COLO829 (cell line): ENCODE results near the gene PTPRN2.
"Not testable (repeated sequence)": the region's sequence is repeated elsewhere in the genome, so short reads cannot be mapped to it uniquely, and the experiment has no call there.

Experiments used
- DNase-seq: peaks from one replicate; pipeline ENCODE4 v3.0.0; 2012; ENCODE audit warnings: low spot score

PTPRN2 gene

DNA sequence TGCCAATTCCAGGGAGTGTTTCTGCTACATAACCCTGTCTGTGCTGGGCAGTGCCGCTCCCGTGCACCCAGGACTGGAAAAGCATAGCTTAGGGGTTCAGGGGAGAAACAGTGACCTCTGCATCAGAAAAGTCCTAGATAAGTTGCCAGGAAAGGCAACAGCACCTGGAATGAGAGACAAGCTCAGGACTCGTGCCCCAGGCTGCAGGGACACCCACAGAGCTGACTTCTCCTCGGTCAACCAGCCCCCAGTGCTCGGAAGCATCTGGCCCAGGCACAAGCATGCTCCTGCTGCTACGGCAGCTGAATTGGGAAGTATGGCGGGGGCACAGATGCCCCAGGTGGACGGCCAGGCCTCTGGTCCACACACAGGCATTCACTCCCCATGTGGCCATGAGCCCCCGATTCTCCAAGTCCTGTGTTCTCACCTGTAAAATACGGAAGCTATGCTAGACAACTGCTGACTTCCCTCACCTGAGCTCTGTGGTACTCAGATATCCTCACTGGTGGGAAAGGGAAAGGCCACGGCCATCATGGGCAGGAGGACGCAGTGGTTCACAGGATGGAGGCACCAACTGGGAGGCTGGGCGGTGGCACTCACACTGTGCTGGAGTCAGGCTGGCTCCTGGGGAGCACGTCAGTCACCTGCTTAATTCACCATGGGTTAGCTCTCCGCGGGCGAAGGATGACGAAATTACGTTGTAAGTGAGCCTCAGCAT is 220.5 kb downstream of the PTPRN2 start:
- DNase-seq, result no peak

DNA sequence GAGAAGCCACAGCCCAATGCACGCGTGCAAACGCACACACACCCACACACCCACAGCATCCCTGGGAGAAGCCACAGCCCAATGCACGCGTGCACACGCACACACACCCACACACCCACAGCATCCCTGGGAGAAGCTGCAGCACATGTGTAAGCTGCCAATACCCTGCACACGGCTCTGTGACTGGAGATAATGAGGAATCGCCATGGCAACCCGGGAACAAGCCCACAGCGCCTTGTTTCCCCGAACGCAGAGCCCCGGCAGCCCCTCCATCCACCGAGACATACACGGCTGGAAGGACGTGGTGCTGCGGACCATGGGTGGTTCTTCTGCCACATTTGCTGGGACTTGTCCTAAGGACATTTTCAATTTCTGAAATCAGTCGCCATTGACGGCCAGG is 221.3 kb downstream of the PTPRN2 start:
- no peak for DNase-seq

DNA sequence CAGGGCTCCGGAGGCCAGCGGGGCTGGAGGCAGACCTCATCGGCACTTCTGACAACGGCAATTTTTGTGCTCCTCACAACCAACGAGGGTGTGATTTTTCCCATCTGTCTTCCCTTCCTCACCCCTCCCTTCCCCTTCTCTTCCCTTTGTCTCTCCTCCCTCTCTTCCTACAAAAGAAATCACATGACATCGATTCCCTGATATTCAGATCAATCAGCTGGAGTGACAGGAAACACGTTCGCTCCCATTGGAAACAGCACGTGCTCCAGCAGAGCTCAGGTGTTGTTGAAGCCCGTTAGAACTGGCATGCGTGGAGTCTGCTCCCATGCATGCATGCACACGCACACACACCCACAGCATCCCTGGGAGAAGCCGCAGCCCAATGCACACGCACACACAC is 222.4 kb downstream of the PTPRN2 start:
- DNase-seq, result no peak

DNA sequence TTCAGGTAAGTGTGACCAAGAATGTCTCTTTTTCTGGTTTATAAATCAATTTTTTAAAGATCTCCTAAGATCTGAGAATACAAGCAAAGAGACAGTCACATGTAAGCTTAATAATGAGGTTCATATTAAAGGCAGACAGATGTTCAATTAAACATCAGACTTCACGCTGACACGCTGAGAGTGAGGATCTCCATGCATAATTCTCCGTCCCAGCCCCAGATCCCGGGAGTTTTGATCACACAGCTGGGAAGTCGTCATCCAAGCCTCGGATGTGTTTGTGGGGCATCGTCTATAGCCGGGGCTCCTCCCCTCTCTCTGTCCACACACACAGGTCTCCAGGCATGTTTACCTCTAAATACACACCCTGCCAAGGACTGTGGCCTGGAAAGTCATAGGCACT is 223.2 kb downstream of the PTPRN2 start:
- DNase-seq, result no peak

DNA sequence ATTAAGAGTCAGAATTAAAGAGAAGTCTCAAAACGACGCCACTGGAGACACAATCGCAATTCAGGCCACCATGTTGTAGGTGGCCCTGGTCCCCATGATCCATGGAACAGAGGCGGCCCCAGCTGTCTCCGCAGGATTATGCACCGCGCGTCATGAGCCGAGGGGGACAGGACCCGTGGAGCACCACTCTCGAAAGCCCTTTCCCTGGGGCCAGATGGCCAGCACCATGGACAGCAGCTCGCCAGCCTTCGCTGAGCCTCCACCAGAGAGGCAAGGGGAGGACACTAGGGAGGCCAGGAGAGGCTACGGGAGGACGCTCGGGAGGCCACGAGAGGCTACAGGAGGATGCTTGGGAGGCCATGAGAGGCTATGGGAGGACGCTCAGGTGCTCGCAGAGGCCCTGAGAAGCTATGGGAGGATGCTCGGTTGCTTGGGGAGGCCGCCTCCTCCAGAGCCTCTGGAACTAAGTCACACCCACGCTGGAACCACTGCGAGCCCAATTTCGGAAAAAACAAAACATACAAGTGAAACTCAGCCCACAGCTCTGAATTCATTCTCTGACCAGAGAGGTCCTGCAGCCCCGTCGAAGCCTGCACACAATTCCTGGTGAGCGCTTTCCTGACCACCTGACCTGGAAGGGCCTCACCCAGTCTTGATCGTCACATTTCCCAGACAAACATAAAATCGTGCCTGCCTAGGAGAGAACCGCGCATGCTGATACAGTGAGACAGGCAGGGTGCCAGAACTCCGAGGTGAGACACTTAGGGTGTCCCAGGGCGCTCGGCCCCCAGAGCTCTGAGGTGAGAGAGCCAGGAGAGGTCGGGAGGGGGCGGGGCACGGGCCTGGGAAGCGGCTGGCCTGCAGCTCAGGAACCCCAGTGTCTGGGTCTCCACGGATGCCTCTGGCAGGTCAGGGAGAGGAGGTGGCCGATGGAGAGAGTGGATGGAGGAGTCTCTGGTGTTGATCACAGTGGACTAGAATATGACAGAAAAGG is 224.4 kb downstream of the PTPRN2 start:
- no peak for DNase-seq

DNA sequence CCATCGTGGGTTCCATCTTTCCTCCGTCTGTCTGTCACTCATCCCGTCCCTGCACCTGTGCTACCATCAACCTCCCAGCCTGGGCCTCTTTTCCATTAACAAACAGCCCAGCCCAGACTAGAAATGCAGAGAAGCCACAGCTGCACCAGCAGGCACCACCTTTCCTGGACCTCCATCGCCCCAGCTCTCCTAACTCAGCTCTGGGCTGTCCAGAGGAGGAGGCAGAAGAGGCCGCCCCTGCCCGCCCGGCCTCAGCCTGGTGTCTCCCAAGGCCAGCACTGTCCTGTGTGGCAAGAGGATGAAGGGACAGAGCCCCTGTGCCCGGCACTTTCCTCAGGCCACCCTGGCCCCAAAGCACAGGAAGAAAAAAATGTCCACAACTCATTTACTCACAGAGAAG is 225.6 kb downstream of the PTPRN2 start:
- DNase-seq, result no peak

- DNase-seq, result no peak
These were observed 226.2 kb downstream of the PTPRN2 start for GRCh38 chr7:158361326-158361946.

DNA sequence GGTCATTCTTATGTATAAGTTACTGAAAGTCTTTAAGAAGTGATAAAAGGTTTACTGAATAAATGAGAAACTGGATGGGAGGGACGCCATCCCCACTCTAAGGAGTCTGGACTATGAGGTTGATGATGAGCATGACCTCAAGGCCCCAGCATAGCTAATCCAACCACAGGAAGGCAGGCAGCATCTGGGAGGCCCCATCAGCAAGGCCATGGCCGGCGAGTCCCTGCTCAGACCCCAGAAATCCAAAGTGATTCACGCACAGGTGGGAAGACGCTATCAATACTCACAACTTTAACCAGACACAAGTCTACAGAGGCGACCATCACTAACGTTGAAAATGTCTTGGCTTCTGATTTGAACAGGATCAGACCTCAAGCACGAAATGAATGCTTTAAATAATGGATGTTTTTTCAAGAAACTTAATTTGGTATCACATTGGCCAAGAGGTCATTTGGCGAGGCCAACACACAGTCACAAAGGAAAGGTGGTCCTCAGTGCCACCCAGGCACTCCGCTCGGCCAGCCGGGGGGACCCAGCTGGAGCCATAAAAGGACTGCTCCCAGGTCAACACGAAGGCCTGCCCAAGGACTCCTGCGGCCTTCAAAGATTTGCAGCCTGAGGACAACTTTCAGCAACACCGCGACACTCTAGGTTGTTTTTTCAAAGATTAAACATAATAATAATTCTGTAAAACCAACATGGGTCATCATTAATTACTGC is 228.5 kb downstream of the PTPRN2 start:
- no peak for DNase-seq

GRCh38 chr7:158357898-158358821 is 229.5 kb downstream of the PTPRN2 start:
- DNase-seq, result no peak

DNA sequence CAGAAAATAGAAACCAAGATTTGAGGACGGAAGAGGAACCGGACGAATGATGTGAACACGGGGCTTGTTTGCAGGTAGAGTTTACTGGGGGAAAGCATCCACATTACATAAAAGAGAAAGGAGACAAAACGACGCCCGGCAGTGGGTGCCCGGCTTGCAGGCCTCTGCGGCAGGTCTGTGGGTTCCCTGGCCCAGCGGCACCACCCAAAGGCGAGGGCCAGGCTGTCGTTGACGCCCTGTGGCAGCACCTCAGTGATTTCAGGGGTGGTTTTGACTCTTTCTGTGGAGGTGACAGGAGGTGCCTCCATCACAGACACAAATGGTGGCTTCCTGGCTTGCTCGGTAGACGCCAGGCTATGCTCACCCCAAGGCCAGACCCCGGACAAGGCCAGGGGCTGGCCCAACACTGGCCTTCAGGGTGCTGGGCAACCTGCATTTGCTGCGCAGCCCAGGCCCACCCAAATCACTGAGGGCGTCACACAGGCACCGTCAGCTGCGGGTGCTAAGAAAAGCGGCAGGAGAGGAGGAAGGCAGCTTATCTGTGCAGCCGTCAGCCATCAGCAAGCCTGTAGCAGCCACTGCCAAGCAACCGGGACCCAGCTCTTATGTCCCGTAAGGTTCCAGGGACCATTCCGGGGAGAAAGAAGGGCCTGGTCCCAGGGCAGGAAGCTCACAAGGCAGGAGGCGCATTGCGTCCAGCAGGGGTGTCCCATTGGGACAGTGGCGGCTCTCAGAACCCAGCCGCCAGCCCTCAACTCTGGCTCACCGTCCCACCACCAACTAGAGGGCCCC is 230.3 kb downstream of the PTPRN2 start:
- no peak for DNase-seq

GRCh38 chr7:158356454-158356853 is 231.2 kb downstream of the PTPRN2 start:
- DNase-seq, result no peak

DNA sequence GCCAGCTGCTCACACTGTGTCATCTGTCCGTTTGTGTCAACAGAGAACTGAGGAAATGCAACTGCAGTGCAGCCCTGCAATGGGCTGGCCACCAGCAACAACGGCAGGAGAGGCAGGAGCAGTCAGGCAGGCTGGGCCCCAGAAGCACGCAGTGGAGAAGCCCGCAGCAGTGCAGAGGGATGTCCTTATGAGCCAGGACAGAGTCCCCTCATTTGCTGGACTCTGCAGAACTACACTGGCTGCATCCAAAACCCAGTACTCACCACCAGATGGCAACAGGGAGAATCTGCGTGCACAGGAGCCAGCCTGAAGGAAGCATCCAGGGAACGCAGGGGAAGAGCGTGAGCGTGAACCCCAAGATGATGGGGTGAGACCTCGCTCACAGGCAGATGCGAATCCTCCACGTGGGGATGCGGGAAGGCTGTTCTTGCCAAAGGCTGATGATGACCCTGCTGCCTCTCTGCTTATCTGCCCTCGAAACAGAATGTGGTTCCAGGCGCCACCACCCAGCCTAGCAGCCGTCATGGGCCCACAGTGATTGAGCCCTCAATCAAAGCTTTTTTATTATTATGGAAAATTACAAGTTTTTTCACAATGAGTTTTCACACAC is 232.1 kb downstream of the PTPRN2 start:
- no peak for DNase-seq

DNA sequence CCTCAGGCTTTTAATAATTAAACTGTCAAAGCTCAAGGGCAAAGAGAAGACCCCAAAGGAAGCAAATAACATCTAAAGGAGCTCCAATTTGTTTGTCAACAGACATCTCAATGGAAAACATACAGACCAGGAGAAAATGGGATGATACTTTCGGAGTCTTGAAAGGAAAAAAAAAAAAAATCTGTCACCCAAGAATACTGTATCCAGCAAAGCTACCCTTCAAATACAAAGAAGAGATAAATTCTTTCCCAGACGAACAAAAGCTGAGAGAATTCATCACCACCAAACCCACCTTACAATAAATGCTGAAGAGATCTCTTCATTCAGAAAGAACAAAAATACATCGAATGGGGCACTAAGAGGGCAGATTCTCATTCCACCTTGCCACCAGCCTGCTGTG is 232.8 kb downstream of the PTPRN2 start:
- DNase-seq, result no peak

- no peak for DNase-seq
These were observed 233.7 kb downstream of the PTPRN2 start for GRCh38 chr7:158353606-158354570.

GRCh38 chr7:158351899-158352729 is 235.5 kb downstream of the PTPRN2 start:
- not testable (repeated sequence) for DNase-seq

DNA sequence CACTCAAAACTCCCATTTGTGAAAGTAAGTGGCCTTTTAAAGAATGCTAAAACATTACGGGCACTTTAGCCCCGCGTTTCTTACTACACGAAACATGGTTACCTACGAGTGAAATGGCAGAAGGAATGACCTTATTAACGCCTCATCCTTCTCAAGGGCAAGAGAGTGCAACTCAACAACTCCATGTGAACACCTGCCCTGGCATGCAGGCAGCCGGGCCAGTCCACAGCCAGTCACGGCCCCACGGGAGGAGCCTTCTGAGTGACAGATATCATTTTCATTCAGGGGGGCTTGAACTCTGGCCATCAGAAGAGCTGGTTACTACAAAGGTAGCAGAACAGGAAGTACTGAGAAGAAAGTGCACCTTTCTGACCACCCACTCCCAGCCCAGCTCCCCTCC is 236.1 kb downstream of the PTPRN2 start:
- DNase-seq, result no peak

DNA sequence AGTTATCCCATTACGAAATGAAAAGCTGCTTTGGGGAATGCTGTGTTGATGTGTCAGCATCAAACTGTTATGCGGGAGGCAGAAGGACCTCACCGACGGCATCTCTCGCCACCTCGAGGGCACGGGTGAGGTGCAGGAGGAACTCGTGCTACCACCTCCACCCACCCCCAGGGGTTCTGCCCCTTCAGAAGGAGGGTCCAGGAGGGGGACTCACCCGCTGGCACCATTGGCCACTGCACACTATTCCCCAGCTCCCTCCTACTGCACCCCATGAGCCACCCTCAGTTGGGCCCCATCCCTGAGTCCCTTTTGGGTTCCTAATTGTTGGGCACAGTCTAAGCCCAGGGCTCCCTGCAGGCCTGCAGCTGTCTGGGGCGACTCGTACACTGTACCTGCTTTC is 236.6 kb downstream of the PTPRN2 start:
- DNase-seq, result no peak
